HEK293 (cell line): Measurements from ENCODE around the gene OCA2.

Source experiments
- CTCF ChIA-PET: fragments of 350-600 bp; formaldehyde crosslinking; extraction: SDS; loops from one replicate; lab custom pipeline; 2021; ENCODE audit warnings: antibody characterized with exemption; lab: Yijun Ruan, JAX
- POLR2A ChIA-PET: fragments of 300-600 bp; formaldehyde crosslinking; extraction: SDS; loops from one replicate; lab custom pipeline; 2020; ENCODE audit warnings: antibody characterized with exemption, inconsistent platforms; lab: Yijun Ruan, JAX
- H3K27ac ChIP-seq: fragments of 200-500 bp; sonication (Bioruptor generic); 2 replicates; pipeline ENCODE4 v1.5.1; 2014; ENCODE audit warnings: low read depth, low read length, control low read depth, inconsistent platforms; ENCODE audit errors: extremely low read depth
- H3K36me3 ChIP-seq, 2 experiments: fragments of 200-500 bp in 1 of 2; sonication (Bioruptor generic) in 1 of 2; 1 replicate in 1 of 2; 2 replicates in 1 of 2; pipeline ENCODE4 v1.5.1; 2014 to 2017; ENCODE audit warnings: inconsistent platforms in 2 of 2, low read length in 2 of 2; ENCODE audit not compliant: control insufficient read depth in 2 of 2, insufficient read depth in 1 of 2
- H3K4me1 ChIP-seq: fragments of 200-500 bp; sonication (Bioruptor generic); 2 replicates; pipeline ENCODE4 v1.5.1; 2014; ENCODE audit warnings: mild to moderate bottlenecking, low read length, inconsistent platforms; ENCODE audit not compliant: control insufficient read depth, insufficient read depth
- H3K4me3 ChIP-seq: 2 replicates; pipeline ENCODE4 v1.5.1; 2011; ENCODE audit warnings: low read depth, mild to moderate bottlenecking, control low read depth, low read length, moderate library complexity
- H3K9me3 ChIP-seq: fragments of 200-500 bp; sonication (Bioruptor generic); 2 replicates; pipeline ENCODE4 v1.5.1; 2014; ENCODE audit warnings: low read depth, low read length, inconsistent platforms; ENCODE audit not compliant: control insufficient read depth, insufficient read depth
- REST ChIP-seq: fragments of 450-650 bp; formaldehyde crosslinking; IDR thresholded peaks from 2 replicates; pipeline ENCODE4 v1.5.1; 2016; ENCODE audit warnings: missing biosample characterization, missing genetic modification characterization
- ZBTB26 ChIP-seq: fragments of 450-650 bp; formaldehyde crosslinking; optimal IDR thresholded peaks from 2 replicates; pipeline ENCODE3; 2016; ENCODE audit warnings: missing biosample characterization, mild to moderate bottlenecking, missing genetic modification characterization
- ZBTB7A ChIP-seq: fragments of 450-650 bp; formaldehyde crosslinking; IDR thresholded peaks from 2 replicates; pipeline ENCODE4 v1.5.1; 2016; ENCODE audit warnings: low read depth, missing biosample characterization, missing genetic modification characterization
- ZNF155 ChIP-seq: fragments of 450-650 bp; formaldehyde crosslinking; IDR thresholded peaks from 2 replicates; pipeline ENCODE4 v1.5.1; 2016; ENCODE audit warnings: missing biosample characterization, missing genetic modification characterization
- ZNF324 ChIP-seq: fragments of 450-650 bp; formaldehyde crosslinking; IDR thresholded peaks from 2 replicates; pipeline ENCODE4 v1.5.1; 2016; ENCODE audit warnings: missing biosample characterization, missing genetic modification characterization
- ZNF341 ChIP-seq: fragments of 450-650 bp; formaldehyde crosslinking; IDR thresholded peaks from 2 replicates; pipeline ENCODE4; 2016; ENCODE audit warnings: low read depth, missing biosample characterization, missing genetic modification characterization
- ZNF350 ChIP-seq: fragments of 450-650 bp; formaldehyde crosslinking; IDR thresholded peaks from 2 replicates; pipeline ENCODE4 v1.5.0; 2017; ENCODE audit warnings: missing biosample characterization, mild to moderate bottlenecking, missing genetic modification characterization
- ZNF398 ChIP-seq: fragments of 450-650 bp; formaldehyde crosslinking; IDR thresholded peaks from 2 replicates; pipeline ENCODE4 v1.5.1; 2017; ENCODE audit warnings: missing biosample characterization, missing genetic modification characterization
- ZNF48 ChIP-seq: fragments of 450-650 bp; formaldehyde crosslinking; IDR thresholded peaks from 2 replicates; pipeline ENCODE4 v1.5.1; 2016; ENCODE audit warnings: missing biosample characterization, missing genetic modification characterization
- ZNF501 ChIP-seq: fragments of 450-650 bp; formaldehyde crosslinking; IDR thresholded peaks from 2 replicates; pipeline ENCODE4 v1.5.1; 2016; ENCODE audit warnings: missing biosample characterization, missing genetic modification characterization
- ZNF621 ChIP-seq: fragments of 450-650 bp; formaldehyde crosslinking; IDR thresholded peaks from 2 replicates; pipeline ENCODE4 v1.5.1; 2017; ENCODE audit warnings: missing biosample characterization, missing genetic modification characterization
- ZNF677 ChIP-seq: fragments of 450-650 bp; IDR thresholded peaks from 2 replicates; pipeline ENCODE4 v1.5.0; 2018; ENCODE audit warnings: missing biosample characterization, mild to moderate bottlenecking, missing genetic modification characterization, moderate library complexity
- ZNF707 ChIP-seq: fragments of 450-650 bp; formaldehyde crosslinking; IDR thresholded peaks from 2 replicates; pipeline ENCODE4 v1.5.1; 2016; ENCODE audit warnings: missing biosample characterization, missing genetic modification characterization
- ZNF747 ChIP-seq: fragments of 450-650 bp; formaldehyde crosslinking; IDR thresholded peaks from 2 replicates; pipeline ENCODE4 v1.5.1; 2016; ENCODE audit warnings: missing biosample characterization, missing genetic modification characterization
- ZNF76 ChIP-seq: fragments of 450-650 bp; formaldehyde crosslinking; IDR thresholded peaks from 2 replicates; pipeline ENCODE4; 2016; ENCODE audit warnings: low read depth, missing biosample characterization, missing genetic modification characterization, borderline replicate concordance
- ZNF768 ChIP-seq: fragments of 450-650 bp; formaldehyde crosslinking; IDR thresholded peaks from 2 replicates; pipeline ENCODE4 v1.5.1; 2018; ENCODE audit warnings: missing biosample characterization, mild to moderate bottlenecking, missing genetic modification characterization
- ZNF791 ChIP-seq: fragments of 450-650 bp; formaldehyde crosslinking; IDR thresholded peaks from 2 replicates; pipeline ENCODE4 v1.5.1; 2016; ENCODE audit warnings: missing biosample characterization, missing genetic modification characterization
- ZSCAN30 ChIP-seq: fragments of 450-650 bp; IDR thresholded peaks from 2 replicates; pipeline ENCODE4 v1.5.1; 2018; ENCODE audit warnings: missing biosample characterization, mild to moderate bottlenecking, missing genetic modification characterization, moderate library complexity
- TF ChIP-seq, protein P1 (sequence below): fragments of 450-650 bp; formaldehyde crosslinking; IDR thresholded peaks from 2 replicates; pipeline ENCODE4 v1.5.1; 2016; ENCODE audit warnings: missing biosample characterization, missing genetic modification characterization

The OCA2 gene

GRCh38 chr15:27970661-27971392, 128.3 kb downstream of the OCA2 start:
- POLR2A ChIA-PET, result no interaction called here
- no peak overlapping the region for H3K4me3 ChIP-seq
- no peaks in the 10 kb centered on the region for H3K9me3 ChIP-seq
- CTCF ChIA-PET, result no interaction called here
- no peak for TF ChIP-seq ZNF324
- TF ChIP-seq ZNF621 (tag by site-specific recombination), result no peak
- TF ChIP-seq ZNF350 (tag by site-specific recombination), result no peak
- no peak for TF ChIP-seq ZNF155
- no peak for TF ChIP-seq ZNF747 (tag by site-specific recombination)
- TF ChIP-seq, protein P1, sequence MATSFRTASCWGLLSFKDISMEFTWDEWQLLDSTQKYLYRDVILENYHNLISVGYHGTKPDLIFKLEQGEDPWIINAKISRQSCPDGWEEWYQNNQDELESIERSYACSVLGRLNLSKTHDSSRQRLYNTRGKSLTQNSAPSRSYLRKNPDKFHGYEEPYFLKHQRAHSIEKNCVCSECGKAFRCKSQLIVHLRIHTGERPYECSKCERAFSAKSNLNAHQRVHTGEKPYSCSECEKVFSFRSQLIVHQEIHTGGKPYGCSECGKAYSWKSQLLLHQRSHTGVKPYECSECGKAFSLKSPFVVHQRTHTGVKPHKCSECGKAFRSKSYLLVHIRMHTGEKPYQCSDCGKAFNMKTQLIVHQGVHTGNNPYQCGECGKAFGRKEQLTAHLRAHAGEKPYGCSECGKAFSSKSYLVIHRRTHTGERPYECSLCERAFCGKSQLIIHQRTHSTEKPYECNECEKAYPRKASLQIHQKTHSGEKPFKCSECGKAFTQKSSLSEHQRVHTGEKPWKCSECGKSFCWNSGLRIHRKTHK, result no peak
- TF ChIP-seq ZNF707 (tag by site-specific recombination), result no peak
- TF ChIP-seq ZNF791, result no peak
- no peak for TF ChIP-seq ZNF48 (tag by site-specific recombination)
- no peak for TF ChIP-seq ZNF677 (tag by site-specific recombination)
- no peak for TF ChIP-seq ZNF76 (tag by site-specific recombination)
- no peak for TF ChIP-seq ZNF398 (tag by site-specific recombination)
- TF ChIP-seq ZNF768 (tag by site-specific recombination), result no peak
- no peak for TF ChIP-seq ZNF501 (tag by site-specific recombination)
- no peaks in the 10 kb centered on the region for H3K4me1 ChIP-seq
- no peak overlapping the region for H3K27ac ChIP-seq
- no peaks in the 10 kb centered on the region for H3K36me3 ChIP-seq

DNA sequence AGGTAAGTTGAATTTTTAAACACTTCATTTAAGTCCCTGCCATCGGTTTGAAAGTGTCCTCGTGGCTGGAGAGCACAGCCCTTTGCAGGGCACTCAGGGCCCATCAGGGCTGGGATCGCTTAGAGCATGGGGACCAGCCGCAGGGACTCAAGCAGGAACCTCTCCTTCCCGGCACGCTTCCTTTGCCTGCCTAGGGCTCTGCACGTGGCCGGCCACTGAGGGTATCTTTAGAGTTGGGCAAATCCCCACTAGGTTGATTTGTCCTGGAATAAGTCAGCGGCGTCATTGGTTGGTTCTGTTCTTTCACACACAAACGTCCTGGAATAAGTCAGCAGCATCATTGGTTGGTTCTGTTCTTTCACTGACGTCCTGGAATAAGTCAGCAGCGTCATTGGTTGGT, 131.6 kb downstream of the OCA2 start:
- CTCF ChIA-PET, result no interaction called here
- Histone ChIP-seq H3K36me3 (no peaks in the 10 kb centered on the region), H3K27ac (no peak overlapping the region), H3K4me1 (no peaks in the 10 kb centered on the region), H3K4me3 (no peak overlapping the region), H3K9me3 (no peaks in the 10 kb centered on the region)
- POLR2A ChIA-PET, result no interaction called here
- TF ChIP-seq ZSCAN30 (tag by site-specific recombination) (no peak), ZBTB26 (tag by site-specific recombination) (no peak), ZNF677 (tag by site-specific recombination) (no peak), REST (tag by site-specific recombination) (no peak), ZBTB7A (no peak), ZNF341 (tag by site-specific recombination) (no peak)
